Measurements from ENCODE around the gene WSB1.

- TF ChIP-seq SMC3 (IDR thresholded peaks at IDR 0.05; ENCODE audit: low read depth, low read length), result no peak
- TF ChIP-seq RAD21 (IDR thresholded peaks at IDR 0.05; ENCODE audit: low read length), result no peak
- TF ChIP-seq CTCF (IDR thresholded peaks at IDR 0.05), result no peak
- no peak for TF ChIP-seq MXI1 (IDR thresholded peaks at IDR 0.05; ENCODE audit: low read depth, low read length)
- no peak for TF ChIP-seq CHD2 (IDR thresholded peaks at IDR 0.05; ENCODE audit: low read length, partially characterized antibody)
- TF ChIP-seq TCF12 (IDR thresholded peaks at IDR 0.05), result no peak
- TF ChIP-seq EP300 (IDR thresholded peaks at IDR 0.05; ENCODE audit: borderline replicate concordance in 1 of 2, low read depth in 1 of 2, low read length in 1 of 2), result no peak
- no peak for TF ChIP-seq GABPA (IDR thresholded peaks at IDR 0.05; ENCODE audit: low read depth)
- no peak for TF ChIP-seq NFIC (IDR thresholded peaks at IDR 0.05; ENCODE audit: borderline replicate concordance)
- TF ChIP-seq RXRA (IDR thresholded peaks at IDR 0.05; ENCODE audit: borderline replicate concordance, low read depth), result no peak
- TF ChIP-seq POLR2AphosphoS5 (IDR thresholded peaks at IDR 0.05; ENCODE audit: low read depth, low read length), result 0 out of 2 replicates have a peak, but pooled peaks have one; percentile 12
- TF ChIP-seq RCOR1 (IDR thresholded peaks at IDR 0.05; ENCODE audit: low read length), result no peak
- TF ChIP-seq EZH2phosphoT487 (IDR thresholded peaks at IDR 0.05; ENCODE audit: borderline replicate concordance, low read depth), result no peak
- TF ChIP-seq MAX (IDR thresholded peaks at IDR 0.05; ENCODE audit: low read depth), result no peak
These were observed 25.8 kb downstream of the WSB1 start for GRCh38 chr17:27319541-27320221.
